C4-2B (cell line): Measurements from ENCODE around the gene DSG2.

ENCODE experiments used
- ZFX ChIP-seq: fragments of 450-650 bp; IDR thresholded peaks from 2 replicates; pipeline ENCODE4 v1.6.1; 2017
- TF ChIP-seq, protein P1 (sequence below): fragments of 450-650 bp; conservative IDR thresholded peaks from 2 replicates; pipeline ENCODE4 v1.5.1; 2017; ENCODE audit warnings: mild to moderate bottlenecking

DNA sequence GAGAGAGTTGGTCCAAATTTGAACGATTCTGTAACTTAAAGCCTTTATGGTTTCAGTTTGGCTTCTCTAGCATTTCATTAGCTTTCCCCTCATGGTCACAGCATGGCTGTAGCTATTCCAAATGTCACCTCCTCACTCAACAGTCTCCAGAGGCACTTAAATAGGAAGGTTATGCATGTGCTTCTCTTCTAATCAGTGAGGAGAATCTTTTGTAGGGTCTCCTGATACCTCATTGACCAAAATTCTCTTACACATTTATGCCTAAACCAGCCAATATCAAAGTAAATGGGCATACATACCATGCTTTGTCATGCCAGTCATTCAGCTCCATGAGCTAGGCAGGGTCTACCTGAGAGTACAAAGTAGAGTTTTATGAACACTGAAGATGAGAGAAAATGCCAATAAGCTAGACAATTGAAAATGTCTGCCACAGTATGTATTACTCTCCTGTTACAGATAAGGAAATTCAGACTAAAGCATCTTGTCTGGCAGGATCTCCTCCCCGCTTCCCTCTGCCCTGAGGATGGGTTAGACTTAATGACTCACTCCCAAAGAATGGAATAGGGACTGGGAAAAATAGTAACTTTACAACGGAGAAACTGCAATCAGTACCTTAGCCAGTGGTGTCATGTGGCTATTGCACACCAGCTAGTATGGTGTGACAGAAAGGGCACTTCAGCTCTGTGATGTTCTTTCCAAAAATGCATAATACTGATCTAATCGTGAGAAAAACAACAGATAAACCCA lies 15.4 kb downstream of the DSG2 start:
- TF ChIP-seq, protein P1, sequence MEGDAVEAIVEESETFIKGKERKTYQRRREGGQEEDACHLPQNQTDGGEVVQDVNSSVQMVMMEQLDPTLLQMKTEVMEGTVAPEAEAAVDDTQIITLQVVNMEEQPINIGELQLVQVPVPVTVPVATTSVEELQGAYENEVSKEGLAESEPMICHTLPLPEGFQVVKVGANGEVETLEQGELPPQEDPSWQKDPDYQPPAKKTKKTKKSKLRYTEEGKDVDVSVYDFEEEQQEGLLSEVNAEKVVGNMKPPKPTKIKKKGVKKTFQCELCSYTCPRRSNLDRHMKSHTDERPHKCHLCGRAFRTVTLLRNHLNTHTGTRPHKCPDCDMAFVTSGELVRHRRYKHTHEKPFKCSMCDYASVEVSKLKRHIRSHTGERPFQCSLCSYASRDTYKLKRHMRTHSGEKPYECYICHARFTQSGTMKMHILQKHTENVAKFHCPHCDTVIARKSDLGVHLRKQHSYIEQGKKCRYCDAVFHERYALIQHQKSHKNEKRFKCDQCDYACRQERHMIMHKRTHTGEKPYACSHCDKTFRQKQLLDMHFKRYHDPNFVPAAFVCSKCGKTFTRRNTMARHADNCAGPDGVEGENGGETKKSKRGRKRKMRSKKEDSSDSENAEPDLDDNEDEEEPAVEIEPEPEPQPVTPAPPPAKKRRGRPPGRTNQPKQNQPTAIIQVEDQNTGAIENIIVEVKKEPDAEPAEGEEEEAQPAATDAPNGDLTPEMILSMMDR, result no peak
- no peak for TF ChIP-seq ZFX
